Type B pancreatic cell (in vitro differentiated cells): ENCODE data around the gene TSTD2. TPM values are rescaled to one million over a fixed set of nuclear protein-coding genes. Genes with fewer than 3 reads are reported as not detected.

Source experiments
- DNase-seq: peaks from one replicate; pipeline ENCODE4 v3.0.0; 2021; ENCODE audit warnings: mixed read lengths; ENCODE audit not compliant: unreplicated experiment; ENCODE audit errors: extremely low spot score
- H3K27ac Mint-ChIP-seq: 2 replicates; pipeline ENCODE4 v1.8.0; 2021; ENCODE audit warnings: mild to moderate bottlenecking, mixed read lengths
- H3K27me3 Mint-ChIP-seq: 2 replicates; pipeline ENCODE4 v1.8.0; 2021; ENCODE audit warnings: mixed read lengths
- H3K36me3 Mint-ChIP-seq: 2 replicates; pipeline ENCODE4 v1.8.0; 2021; ENCODE audit warnings: mixed read lengths
- H3K4me1 Mint-ChIP-seq: one replicate; pipeline ENCODE4 v1.8.0; 2021; ENCODE audit warnings: mixed read lengths; ENCODE audit not compliant: unreplicated experiment
- H3K4me3 Mint-ChIP-seq: 2 replicates; pipeline ENCODE4 v1.8.0; 2021; ENCODE audit warnings: mild to moderate bottlenecking, mixed read lengths
- H3K9me3 Mint-ChIP-seq: 2 replicates; pipeline ENCODE4 v1.8.0; 2021; ENCODE audit warnings: mixed read lengths
- CTCF ChIP-seq: fragments of 200-600 bp; sonication (generic); conservative IDR thresholded peaks from 2 replicates; pipeline ENCODE4 v1.5.0; 2021; ENCODE audit warnings: antibody characterized with exemption, mild to moderate bottlenecking
- long read RNA-seq: library from polyadenylated mRNA; unstranded; transcript quantifications from one replicate; pipeline ENCODE4 v2.0.0, GENCODE V29; 2020
- total RNA-seq: library from RNA; stranded (reverse); gene quantifications from 2 replicates; pipeline ENCODE4 v1.2.1, GENCODE V29; 2021; ENCODE audit warnings: low replicate concordance

TSTD2 gene
- 17.9 and 24.9 TPM in 2 replicates for total RNA-seq
- long read RNA-seq, full-length matches to known transcripts, result 8 of 18 reads
- long read RNA-seq, partial matches to known transcripts, result 8 of 18 reads
- long read RNA-seq, other reads (novel, unspliced or antisense), result 2 of 18 reads

DNA sequence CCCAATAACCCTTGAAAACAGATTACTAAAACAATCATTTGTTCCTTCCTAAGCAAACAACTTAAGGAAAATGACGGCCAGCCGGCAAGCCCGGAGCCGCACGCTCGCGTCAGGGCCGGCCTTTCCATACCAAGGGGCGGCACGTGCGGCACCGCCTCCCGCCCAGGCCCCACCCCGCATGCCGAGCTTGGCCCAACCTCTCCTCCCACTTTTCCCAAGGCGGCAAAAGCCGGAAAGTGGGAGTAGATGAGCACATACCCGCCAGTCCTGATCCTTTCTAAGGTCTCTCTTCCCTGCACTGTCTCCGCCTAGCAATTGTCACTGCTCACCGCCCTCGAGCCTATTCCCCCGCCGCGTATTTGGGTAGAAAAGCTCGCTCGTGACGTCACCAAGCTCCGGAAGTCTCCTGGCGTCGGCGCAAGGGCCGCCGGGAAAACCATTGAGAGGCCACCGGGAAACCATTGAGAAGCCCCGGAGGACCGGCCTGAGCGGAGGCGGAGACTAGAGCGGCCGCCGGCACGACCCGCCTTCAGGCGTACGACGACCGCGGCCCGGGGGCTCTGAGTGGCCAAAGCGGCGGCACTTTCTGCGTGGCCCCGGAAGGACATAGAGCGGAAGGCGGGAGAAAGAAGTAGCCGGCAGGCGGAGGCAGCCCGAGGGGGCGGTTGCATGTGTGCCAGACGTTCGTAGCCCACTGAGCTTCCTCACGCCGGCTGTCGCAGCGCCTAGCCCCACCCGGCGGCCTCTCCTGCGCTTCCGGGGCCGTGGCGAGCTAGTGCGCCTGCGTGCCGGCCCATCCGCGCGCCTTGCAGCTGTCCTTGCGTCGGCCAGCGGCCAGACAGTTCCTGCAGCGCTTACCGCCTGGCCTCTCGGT, at the start of gene TSTD2, which contains the start of gene NCBP1:
Gene TSTD2 (minus strand): TSS at position 384 of the 874 bp plus-strand sequence. CDS start 5,806 bp downstream, outside the sequence.
Gene NCBP1 (plus strand): TSS at position 837 of the 874 bp plus-strand sequence. CDS start 61 bp downstream, outside the sequence.
- TF ChIP-seq CTCF, result no peak
- no peaks in the 10 kb centered on the region for H3K9me3 Mint-ChIP-seq
- H3K27ac Mint-ChIP-seq, result peak within 1 kb of the TSS; percentile 99
- no peaks in the 10 kb centered on the region for H3K36me3 Mint-ChIP-seq
- peak within 1 kb of the TSS; percentile 97 for H3K4me3 Mint-ChIP-seq
- no peaks in the 10 kb centered on the region for H3K27me3 Mint-ChIP-seq
- H3K4me1 Mint-ChIP-seq, result peaks cover 35% of the 10 kb centered on the region
- DNase-seq, result peak; percentile 96

DNA sequence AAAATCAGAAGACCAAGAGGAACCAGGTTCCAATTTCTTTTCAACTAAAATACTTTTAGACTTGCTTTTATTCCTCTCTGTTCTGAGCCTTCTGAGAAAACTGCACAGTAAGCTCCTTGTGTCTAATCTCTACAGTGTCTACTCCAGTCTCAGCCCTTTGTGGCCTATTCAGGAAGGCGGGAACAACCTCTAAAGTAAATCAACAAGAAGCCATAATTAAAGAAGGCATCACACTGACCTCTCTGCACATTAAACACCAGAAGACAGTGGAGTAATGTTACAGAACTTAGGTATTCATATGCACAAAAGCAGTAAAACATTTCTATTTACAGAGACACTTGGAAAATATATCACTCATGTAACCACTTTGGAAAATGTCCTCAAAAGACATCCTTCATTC, 49.1 kb upstream of the TSTD2 start:
- no peaks in the 10 kb centered on the region for H3K9me3 Mint-ChIP-seq
- no peak for TF ChIP-seq CTCF
- no peak for DNase-seq
- peaks cover 26% of the 10 kb centered on the region for H3K36me3 Mint-ChIP-seq
- no peak overlapping the region for H3K4me3 Mint-ChIP-seq
- H3K27me3 Mint-ChIP-seq, result no peaks in the 10 kb centered on the region
- H3K4me1 Mint-ChIP-seq, result peaks cover 4% of the 10 kb centered on the region
- H3K27ac Mint-ChIP-seq, result no peak overlapping the region

GRCh38 chr9:97675655-97676054, 42.5 kb upstream of the TSTD2 start:
- Mint-ChIP-seq H3K27me3 (no peaks in the 10 kb centered on the region), H3K4me3 (no peak overlapping the region), H3K27ac (no peak overlapping the region), H3K9me3 (no peaks in the 10 kb centered on the region), H3K36me3 (peaks cover 34% of the 10 kb centered on the region), H3K4me1 (no peaks in the 10 kb centered on the region)
- no peak for DNase-seq
- TF ChIP-seq CTCF, result no peak

DNA sequence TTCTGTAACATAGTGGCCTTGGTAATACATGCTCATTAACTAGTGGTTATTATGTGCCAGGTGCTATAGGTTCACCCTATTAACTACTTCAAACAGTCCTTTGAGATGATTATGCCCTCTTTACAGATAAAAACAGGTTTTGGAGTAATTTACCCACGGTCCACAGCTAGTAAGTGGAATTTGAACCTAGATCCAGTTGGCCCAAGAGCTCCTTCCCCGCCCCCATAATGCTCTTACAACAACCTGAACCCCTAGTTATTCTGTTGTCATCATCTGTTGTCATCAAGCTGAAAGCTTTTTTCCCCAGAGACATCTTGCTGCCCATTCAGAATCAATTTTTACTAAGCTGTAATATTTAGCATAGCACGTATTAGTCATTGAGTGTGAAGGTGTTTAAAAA, 40.8 kb upstream of the TSTD2 start:
- Mint-ChIP-seq H3K27me3 (no peaks in the 10 kb centered on the region), H3K9me3 (no peaks in the 10 kb centered on the region), H3K4me3 (no peak overlapping the region), H3K27ac (no peak overlapping the region), H3K36me3 (peaks cover 38% of the 10 kb centered on the region), H3K4me1 (no peaks in the 10 kb centered on the region)
- TF ChIP-seq CTCF, result no peak
- DNase-seq, result no peak

- Mint-ChIP-seq H3K27ac (no peak overlapping the region), H3K4me1 (no peaks in the 10 kb centered on the region), H3K27me3 (no peaks in the 10 kb centered on the region), H3K9me3 (no peaks in the 10 kb centered on the region), H3K36me3 (peaks cover 34% of the 10 kb centered on the region), H3K4me3 (no peak overlapping the region)
- DNase-seq, result no peak
- no peak for TF ChIP-seq CTCF
Observed at GRCh38 chr9:97672403-97672802, 39.2 kb upstream of the TSTD2 start.
